OCI-LY1 (cell line): Measurements from ENCODE around the gene PAFAH2.

Experiments
- H2AFZ ChIP-seq: fragments of 200-600 bp; sonication (generic), shearing (Covaris generic); 2 replicates; pipeline ENCODE4 v1.6.0; 2014; ENCODE audit warnings: antibody characterized with exemption, mild to moderate bottlenecking, low read length
- H3F3A ChIP-seq: fragments of 200-600 bp; sonication (generic), shearing (Covaris generic); 2 replicates; pipeline ENCODE4 v1.6.0; 2014; ENCODE audit warnings: mild to moderate bottlenecking, antibody characterized with exemption, low read length, moderate library complexity; ENCODE audit not compliant: insufficient read depth
- H3K27ac ChIP-seq: fragments of 200-600 bp; sonication (generic); 2 replicates; pipeline ENCODE4 v1.5.1; 2014; ENCODE audit warnings: low read length, mixed run types, mild to moderate bottlenecking, low read depth; ENCODE audit not compliant: poor library complexity, severe bottlenecking
- H3K27me3 ChIP-seq: fragments of 200-600 bp; sonication (generic); 2 replicates; pipeline ENCODE4 v1.6.0; 2014; ENCODE audit warnings: antibody characterized with exemption, mild to moderate bottlenecking, low read length, moderate library complexity; ENCODE audit not compliant: insufficient read depth
- H3K36me3 ChIP-seq: fragments of 200-600 bp; sonication (generic); 2 replicates; pipeline ENCODE4 v1.6.1; 2014; ENCODE audit warnings: mild to moderate bottlenecking, antibody characterized with exemption, low read length, moderate library complexity, mixed read lengths; ENCODE audit not compliant: insufficient read depth
- H3K4me1 ChIP-seq: fragments of 200-600 bp; sonication (generic); 2 replicates; pipeline ENCODE4 v1.5.1; 2014; ENCODE audit warnings: mild to moderate bottlenecking, low read length, moderate library complexity; ENCODE audit not compliant: insufficient read depth, severe bottlenecking
- H3K4me2 ChIP-seq: fragments of 200-600 bp; sonication (generic), shearing (Covaris generic); 2 replicates; pipeline ENCODE4 v1.6.1; 2014; ENCODE audit warnings: low read length
- H3K4me3 ChIP-seq: fragments of 200-600 bp; sonication (generic); 2 replicates; pipeline ENCODE4 v1.5.1; 2014; ENCODE audit warnings: low read length, low read depth, mild to moderate bottlenecking, mixed read lengths; ENCODE audit not compliant: poor library complexity, severe bottlenecking
- H3K79me2 ChIP-seq: fragments of 200-600 bp; shearing (Covaris generic); 2 replicates; pipeline ENCODE4 v1.6.1; 2016; ENCODE audit warnings: mixed run types, low read length, mixed read lengths; ENCODE audit not compliant: insufficient read depth
- H3K9ac ChIP-seq: fragments of 200-600 bp; sonication (generic), shearing (Covaris generic); 2 replicates; pipeline ENCODE4 v1.6.1; 2014; ENCODE audit warnings: mild to moderate bottlenecking, low read length, mixed read lengths
- H3K9me2 ChIP-seq: fragments of 200-600 bp; sonication (generic), shearing (Covaris generic); 2 replicates; pipeline ENCODE4 v1.6.1; 2014; ENCODE audit warnings: low read depth, mild to moderate bottlenecking, low read length, mixed read lengths
- H3K9me3 ChIP-seq: fragments of 200-600 bp; shearing (Covaris generic); 2 replicates; pipeline ENCODE4 v1.6.1; 2014; ENCODE audit warnings: low read length, mixed read lengths
- H4K20me1 ChIP-seq: fragments of 200-600 bp; sonication (generic), shearing (Covaris generic); 2 replicates; pipeline ENCODE4 v1.6.0; 2016; ENCODE audit warnings: mild to moderate bottlenecking, low read length; ENCODE audit not compliant: insufficient read depth
- EZH2 ChIP-seq: fragments of 200-600 bp; sonication (generic), shearing (Covaris generic); IDR thresholded peaks from 2 replicates; pipeline ENCODE4 v1.8.0; 2017; ENCODE audit warnings: borderline replicate concordance, mixed run types, mild to moderate bottlenecking, antibody characterized with exemption, low read length, moderate library complexity, mixed read lengths
- TF ChIP-seq, protein P1 (sequence below): fragments of 200-600 bp; sonication (generic), shearing (Covaris generic); IDR thresholded peaks from 2 replicates; pipeline ENCODE4 v1.5.1; 2017; ENCODE audit warnings: mild to moderate bottlenecking, antibody characterized with exemption, low read length, moderate library complexity, mixed read lengths

The PAFAH2 gene

DNA sequence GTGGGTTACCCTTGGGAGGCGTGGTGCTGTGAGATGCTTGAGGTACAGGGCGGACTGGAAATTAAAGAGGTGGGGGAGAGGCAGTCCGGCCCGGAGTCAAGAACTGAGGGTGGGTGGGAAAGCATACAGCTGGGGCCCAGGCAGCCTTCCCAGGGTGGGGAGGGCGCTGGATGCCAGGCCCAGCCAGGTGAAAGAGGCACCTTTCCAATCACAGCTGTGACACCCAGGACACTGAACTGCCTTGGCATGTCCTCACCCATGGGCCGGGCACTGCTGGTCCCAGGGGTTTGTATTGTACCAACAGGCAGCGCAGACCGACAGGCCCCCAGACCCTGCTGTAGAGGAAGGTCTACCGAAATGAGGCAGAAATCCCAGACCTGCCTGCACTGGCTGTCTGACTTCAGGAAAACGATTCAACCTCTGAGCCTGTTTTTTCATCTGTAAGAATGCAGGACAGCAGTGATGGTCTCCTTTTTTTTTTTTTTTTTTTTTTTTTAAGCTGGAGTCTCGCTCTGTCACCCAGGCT lies 39.0 kb upstream of the PAFAH2 start:
- no peak overlapping the region for H3K4me2 ChIP-seq
- peaks cover 6% of the 10 kb centered on the region for H3K4me1 ChIP-seq
- H3K36me3 ChIP-seq, result no peaks in the 10 kb centered on the region
- no peaks in the 10 kb centered on the region for H3K79me2 ChIP-seq
- no peaks in the 10 kb centered on the region for H3K9me3 ChIP-seq
- TF ChIP-seq EZH2, result no peak
- TF ChIP-seq, protein P1, sequence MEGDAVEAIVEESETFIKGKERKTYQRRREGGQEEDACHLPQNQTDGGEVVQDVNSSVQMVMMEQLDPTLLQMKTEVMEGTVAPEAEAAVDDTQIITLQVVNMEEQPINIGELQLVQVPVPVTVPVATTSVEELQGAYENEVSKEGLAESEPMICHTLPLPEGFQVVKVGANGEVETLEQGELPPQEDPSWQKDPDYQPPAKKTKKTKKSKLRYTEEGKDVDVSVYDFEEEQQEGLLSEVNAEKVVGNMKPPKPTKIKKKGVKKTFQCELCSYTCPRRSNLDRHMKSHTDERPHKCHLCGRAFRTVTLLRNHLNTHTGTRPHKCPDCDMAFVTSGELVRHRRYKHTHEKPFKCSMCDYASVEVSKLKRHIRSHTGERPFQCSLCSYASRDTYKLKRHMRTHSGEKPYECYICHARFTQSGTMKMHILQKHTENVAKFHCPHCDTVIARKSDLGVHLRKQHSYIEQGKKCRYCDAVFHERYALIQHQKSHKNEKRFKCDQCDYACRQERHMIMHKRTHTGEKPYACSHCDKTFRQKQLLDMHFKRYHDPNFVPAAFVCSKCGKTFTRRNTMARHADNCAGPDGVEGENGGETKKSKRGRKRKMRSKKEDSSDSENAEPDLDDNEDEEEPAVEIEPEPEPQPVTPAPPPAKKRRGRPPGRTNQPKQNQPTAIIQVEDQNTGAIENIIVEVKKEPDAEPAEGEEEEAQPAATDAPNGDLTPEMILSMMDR, result no peak
- H3F3A ChIP-seq, result no peaks in the 10 kb centered on the region
- H3K9me2 ChIP-seq, result no peaks in the 10 kb centered on the region
- no peak overlapping the region for H3K4me3 ChIP-seq
- no peak overlapping the region for H3K9ac ChIP-seq
- no peaks in the 10 kb centered on the region for H4K20me1 ChIP-seq
- no peak overlapping the region for H2AFZ ChIP-seq
- no peak overlapping the region for H3K27ac ChIP-seq
- H3K27me3 ChIP-seq, result no peaks in the 10 kb centered on the region

DNA sequence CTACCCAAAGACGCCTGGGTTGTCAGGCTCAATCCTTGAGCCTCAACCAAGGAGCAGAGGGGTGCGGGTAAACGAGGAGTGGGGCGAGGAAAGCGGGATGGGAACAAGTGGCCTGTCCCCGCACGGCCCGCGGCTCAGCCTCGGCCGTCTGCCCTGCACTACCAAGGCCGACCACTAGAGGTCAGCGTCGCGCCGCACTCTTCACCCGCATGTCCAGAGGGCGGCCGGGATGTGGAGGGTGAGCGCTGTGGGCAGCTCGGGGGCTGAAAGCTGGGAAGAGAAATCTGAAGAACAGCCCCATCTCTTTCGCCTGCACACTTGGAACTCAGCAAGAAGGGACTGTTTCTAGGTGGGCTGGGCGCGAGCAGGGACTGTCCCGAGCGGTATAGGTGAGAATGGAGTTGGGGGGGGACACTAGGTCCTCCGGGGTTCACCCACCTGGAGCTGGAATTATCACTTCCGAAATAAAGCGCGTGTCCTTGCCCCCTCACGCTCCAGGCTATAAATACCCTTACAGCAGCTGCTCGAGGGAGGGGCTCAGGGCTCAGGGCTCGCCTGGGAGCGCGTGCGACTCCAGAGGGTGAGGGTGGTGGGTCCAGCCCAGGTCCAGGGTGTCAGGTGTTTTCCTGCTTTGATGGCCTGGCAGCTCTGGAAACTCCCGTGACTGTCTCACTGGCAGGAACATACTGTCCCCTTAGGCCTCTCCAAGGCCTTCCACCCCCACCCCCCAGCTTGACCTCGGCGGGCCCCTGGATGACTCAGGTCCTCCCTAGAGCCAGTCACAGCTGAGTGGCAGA lies 38.3 kb upstream of the PAFAH2 start:
- H3K9ac ChIP-seq, result peak overlapping the region; percentile 64
- H3K79me2 ChIP-seq, result no peaks in the 10 kb centered on the region
- H3K9me2 ChIP-seq, result no peaks in the 10 kb centered on the region
- peak overlapping the region; percentile 80 for H3K4me2 ChIP-seq
- H3K4me1 ChIP-seq, result peaks cover 6% of the 10 kb centered on the region
- H3K27me3 ChIP-seq, result no peaks in the 10 kb centered on the region
- H3K4me3 ChIP-seq, result peak overlapping the region; percentile 70
- TF ChIP-seq, protein P1, result peak; percentile 96
- no peak for TF ChIP-seq EZH2
- no peak overlapping the region for H3K27ac ChIP-seq
- no peaks in the 10 kb centered on the region for H3K9me3 ChIP-seq
- no peaks in the 10 kb centered on the region for H4K20me1 ChIP-seq
- no peaks in the 10 kb centered on the region for H3K36me3 ChIP-seq
- H3F3A ChIP-seq, result no peaks in the 10 kb centered on the region
- no peak overlapping the region for H2AFZ ChIP-seq

DNA sequence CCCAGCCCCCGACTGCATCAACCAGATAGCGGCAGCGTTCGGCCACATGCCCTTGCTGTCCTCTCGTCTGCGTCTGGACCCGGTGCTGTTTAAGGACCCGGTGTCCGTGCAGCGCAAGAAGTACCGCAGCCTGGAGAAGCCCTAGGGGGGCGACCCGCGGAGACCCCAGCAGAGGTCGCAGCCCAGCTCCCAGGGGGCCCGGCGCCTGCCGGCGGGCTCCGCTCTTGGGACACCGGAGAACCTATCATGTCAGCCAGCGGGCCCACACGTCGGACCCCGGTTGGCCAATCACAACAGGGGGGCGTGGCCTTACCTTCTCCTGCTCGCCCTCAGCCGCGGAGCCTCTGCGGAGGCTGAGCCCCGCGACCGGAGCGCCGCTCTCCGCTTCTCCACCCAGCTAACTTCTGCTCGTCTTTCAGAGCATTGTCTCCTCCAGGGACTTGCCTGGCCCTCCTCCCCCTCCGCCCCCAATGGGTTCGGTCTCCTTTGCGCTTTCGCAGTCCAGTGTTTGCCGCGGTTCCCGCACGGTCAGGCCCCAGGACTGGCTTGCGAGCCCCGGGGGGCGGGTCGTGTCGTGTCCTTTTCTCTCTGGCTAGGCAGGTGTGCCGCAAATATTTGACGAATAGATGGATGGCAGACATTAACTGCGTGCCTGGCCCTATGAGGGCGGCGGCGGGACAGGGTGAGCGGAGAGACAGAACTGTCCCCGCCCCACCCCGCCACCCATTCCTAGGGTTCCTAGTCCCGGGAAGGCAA lies 37.5 kb upstream of the PAFAH2 start:
- Histone ChIP-seq H3K79me2 (no peaks in the 10 kb centered on the region), H4K20me1 (no peaks in the 10 kb centered on the region), H3K27ac (no peak overlapping the region), H3K9me3 (no peaks in the 10 kb centered on the region), H3K9me2 (no peaks in the 10 kb centered on the region), H3K27me3 (no peaks in the 10 kb centered on the region), H2AFZ (0 out of 2 replicates have a peak overlapping the region, but pooled peaks have one; percentile 64), H3K4me1 (peaks cover 6% of the 10 kb centered on the region), H3F3A (no peaks in the 10 kb centered on the region), H3K4me2 (peak overlapping the region; percentile 80), H3K9ac (peak overlapping the region; percentile 64), H3K4me3 (peak overlapping the region; percentile 70), H3K36me3 (no peaks in the 10 kb centered on the region)
- TF ChIP-seq EZH2, result no peak
- TF ChIP-seq, protein P1, result 0 out of 2 replicates have a peak, but pooled peaks have one; percentile 8
